Fibroblast of lung (primary cell): ENCODE data around the gene ANKRD6. TPM values are rescaled to one million over a fixed set of nuclear protein-coding genes. Genes with fewer than 3 reads are reported as not detected.

Source experiments
- DNase-seq, 2 donors: peaks; one replicate each; pipeline versions ENCODE4 v3.0.0 to v3.0.0-alpha.2; 2010; ENCODE audit warnings: low read depth in 2 of 2
- H2AFZ ChIP-seq: 2 replicates; pipeline ENCODE4 v1.5.1; 2012; ENCODE audit warnings: low read length, control low read depth, inconsistent platforms
- H3K27ac ChIP-seq: 2 replicates; pipeline ENCODE4 v1.5.1; 2011; ENCODE audit warnings: low read length, control low read depth; ENCODE audit not compliant: insufficient read depth
- H3K27me3 ChIP-seq: 2 replicates; pipeline ENCODE4 v1.5.1; 2011; ENCODE audit warnings: mild to moderate bottlenecking, low read length; ENCODE audit not compliant: control insufficient read depth, insufficient read depth
- H3K36me3 ChIP-seq: 2 replicates; pipeline ENCODE4 v1.5.1; 2011; ENCODE audit warnings: low read length; ENCODE audit not compliant: control insufficient read depth, insufficient read depth
- H3K4me1 ChIP-seq: 2 replicates; pipeline ENCODE4 v1.5.1; 2011; ENCODE audit warnings: low read length; ENCODE audit not compliant: control insufficient read depth, insufficient read depth; ENCODE audit errors: extremely low read depth
- H3K4me2 ChIP-seq: 2 replicates; pipeline ENCODE4 v1.5.1; 2011; ENCODE audit warnings: low read length, control low read depth; ENCODE audit not compliant: insufficient read depth; ENCODE audit errors: extremely low read depth
- H3K4me3 ChIP-seq, 4 experiments: fragments of 200-600 bp in 1 of 4; sonication (generic) in 1 of 4; replicated peaks in 1 of 4; 2 replicates each; pipeline ENCODE4 v1.5.1; 2011 to 2016; ENCODE audit warnings: low read length in 4 of 4, low read depth in 3 of 4, mild to moderate bottlenecking in 3 of 4, control low read depth in 2 of 4, inconsistent platforms in 1 of 4, mixed read lengths in 1 of 4; ENCODE audit not compliant: insufficient read depth in 1 of 4; ENCODE audit errors: control extremely low read depth in 1 of 4
- H3K79me2 ChIP-seq: 2 replicates; pipeline ENCODE4 v1.5.1; 2012; ENCODE audit warnings: mild to moderate bottlenecking, low read length, inconsistent platforms; ENCODE audit not compliant: control insufficient read depth, insufficient read depth
- H3K9ac ChIP-seq: 2 replicates; pipeline ENCODE4 v1.5.1; 2011; ENCODE audit warnings: mild to moderate bottlenecking, low read length, control low read depth; ENCODE audit not compliant: insufficient read depth
- H3K9me3 ChIP-seq: 2 replicates; pipeline ENCODE4 v1.5.1; 2012; ENCODE audit warnings: low read depth, low read length; ENCODE audit not compliant: control insufficient read depth, insufficient read depth
- H4K20me1 ChIP-seq: 2 replicates; pipeline ENCODE4 v1.5.1; 2011; ENCODE audit warnings: low read length; ENCODE audit not compliant: control insufficient read depth, insufficient read depth; ENCODE audit errors: extremely low read depth
- EZH2 ChIP-seq: IDR thresholded peaks from 2 replicates; pipeline ENCODE4 v1.5.1; 2012; ENCODE audit warnings: low read length, control low read depth, mild to moderate bottlenecking; ENCODE audit errors: missing control alignments
- polyA plus RNA-seq, 2 donors: library from polyadenylated mRNA; depleted of rRNA in 1 of 2; stranded (reverse) in 1 of 2; unstranded in 1 of 2; fragments of >200 nt; gene quantifications; 2 replicates each; pipeline ENCODE4 v1.2.1, GENCODE V29; 2011 to 2012; ENCODE audit warnings: missing spikeins in 1 of 2
- total RNA-seq: library from RNA; depleted of rRNA; stranded (reverse); fragments of >200 nt; gene quantifications from 2 replicates; pipeline ENCODE4 v1.2.1, GENCODE V29; 2014
- TF ChIP-seq, protein P1 (sequence below), 2 donors: IDR thresholded peaks in 1 of 2; conservative IDR thresholded peaks in 1 of 2; 1 replicate in 1 of 2; 2 replicates in 1 of 2; pipeline ENCODE4 v1.5.1; 2011 to 2012; ENCODE audit warnings: low read length in 2 of 2, control low read depth in 1 of 2, inconsistent platforms in 1 of 2, low read depth in 1 of 2, mild to moderate bottlenecking in 1 of 2

Gene ANKRD6
- total and polyA plus RNA-seq, 2 donors (not counting 1 experiment from before 2014, with no cell fraction given) = 0.39 to 2.3 TPM

DNA sequence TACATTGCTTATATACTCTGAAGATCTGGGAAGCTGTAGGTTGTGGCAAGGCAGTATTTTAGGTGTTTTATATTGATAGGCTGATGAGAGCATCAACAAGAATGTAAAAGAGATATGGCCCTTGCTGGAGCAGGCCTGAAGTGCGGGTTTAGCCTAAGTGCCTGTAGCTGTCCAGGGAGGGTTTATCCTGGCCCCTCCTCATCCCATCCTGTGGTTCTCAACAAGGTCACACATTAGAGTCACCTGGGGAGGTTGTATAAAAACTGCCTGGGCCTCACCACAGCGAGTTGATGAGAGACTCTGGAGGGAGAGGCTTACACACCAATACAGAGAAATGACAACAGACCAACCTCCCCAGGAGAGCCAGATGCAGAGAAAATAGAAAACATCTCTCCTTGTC is 157.2 kb downstream of the ANKRD6 start:
- Histone ChIP-seq H3K79me2 (no peaks in the 10 kb centered on the region), H3K27ac (no peak overlapping the region), H3K9me3 (no peaks in the 10 kb centered on the region), H4K20me1 (no peaks in the 10 kb centered on the region), H3K4me1 (no peaks in the 10 kb centered on the region), H3K4me3 (no peak overlapping the region), H3K4me2 (no peak overlapping the region), H3K9ac (no peak overlapping the region), H3K27me3 (no peaks in the 10 kb centered on the region), H3K36me3 (no peaks in the 10 kb centered on the region), H2AFZ (no peak overlapping the region)
- TF ChIP-seq, protein P1, sequence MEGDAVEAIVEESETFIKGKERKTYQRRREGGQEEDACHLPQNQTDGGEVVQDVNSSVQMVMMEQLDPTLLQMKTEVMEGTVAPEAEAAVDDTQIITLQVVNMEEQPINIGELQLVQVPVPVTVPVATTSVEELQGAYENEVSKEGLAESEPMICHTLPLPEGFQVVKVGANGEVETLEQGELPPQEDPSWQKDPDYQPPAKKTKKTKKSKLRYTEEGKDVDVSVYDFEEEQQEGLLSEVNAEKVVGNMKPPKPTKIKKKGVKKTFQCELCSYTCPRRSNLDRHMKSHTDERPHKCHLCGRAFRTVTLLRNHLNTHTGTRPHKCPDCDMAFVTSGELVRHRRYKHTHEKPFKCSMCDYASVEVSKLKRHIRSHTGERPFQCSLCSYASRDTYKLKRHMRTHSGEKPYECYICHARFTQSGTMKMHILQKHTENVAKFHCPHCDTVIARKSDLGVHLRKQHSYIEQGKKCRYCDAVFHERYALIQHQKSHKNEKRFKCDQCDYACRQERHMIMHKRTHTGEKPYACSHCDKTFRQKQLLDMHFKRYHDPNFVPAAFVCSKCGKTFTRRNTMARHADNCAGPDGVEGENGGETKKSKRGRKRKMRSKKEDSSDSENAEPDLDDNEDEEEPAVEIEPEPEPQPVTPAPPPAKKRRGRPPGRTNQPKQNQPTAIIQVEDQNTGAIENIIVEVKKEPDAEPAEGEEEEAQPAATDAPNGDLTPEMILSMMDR (conservative IDR thresholded peaks at IDR 0.05 in 1 of 2, IDR thresholded peaks at IDR 0.05 in 1 of 2; ENCODE audit: low read depth in 1 of 2, low read length in 2 of 2) = no peak
- DNase-seq = no peak

DNA sequence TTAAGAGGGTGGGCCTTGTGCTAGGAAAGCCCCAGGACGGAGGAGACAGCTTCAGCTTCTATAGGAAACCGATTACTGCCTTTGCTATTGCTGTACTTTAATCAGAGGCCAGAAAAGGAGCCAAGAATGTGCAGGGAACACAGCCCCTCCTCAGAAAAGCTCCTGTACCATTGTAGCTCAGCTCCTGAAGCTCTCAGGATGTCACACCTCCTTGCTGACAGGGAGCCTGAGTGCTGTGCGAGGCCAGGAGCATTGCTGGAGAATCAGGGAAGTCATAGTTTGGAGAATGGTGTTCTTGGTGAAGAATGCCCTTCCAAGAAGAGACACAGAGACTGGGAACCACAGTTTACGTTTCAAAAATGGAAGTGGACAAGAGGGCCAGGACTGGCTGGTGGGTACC is 158.8 kb downstream of the ANKRD6 start:
- no peaks in the 10 kb centered on the region for H3K9me3 ChIP-seq
- TF ChIP-seq, protein P1 (conservative IDR thresholded peaks at IDR 0.05 in 1 of 2, IDR thresholded peaks at IDR 0.05 in 1 of 2; ENCODE audit: low read depth in 1 of 2, low read length in 2 of 2) = no peak
- TF ChIP-seq EZH2 = no peak
- H3K27ac ChIP-seq = no peak overlapping the region
- H3K4me2 ChIP-seq = no peak overlapping the region
- H3K36me3 ChIP-seq = no peaks in the 10 kb centered on the region
- no peak overlapping the region for H3K4me3 ChIP-seq
- H2AFZ ChIP-seq = no peak overlapping the region
- DNase-seq = no peak
- H3K27me3 ChIP-seq = no peaks in the 10 kb centered on the region
- no peaks in the 10 kb centered on the region for H3K4me1 ChIP-seq
- H4K20me1 ChIP-seq = no peaks in the 10 kb centered on the region
- no peak overlapping the region for H3K9ac ChIP-seq
- no peaks in the 10 kb centered on the region for H3K79me2 ChIP-seq

- H3K27me3 ChIP-seq = no peaks in the 10 kb centered on the region
- no peak for DNase-seq
- H3K27ac ChIP-seq = no peak overlapping the region
- H3K79me2 ChIP-seq = no peaks in the 10 kb centered on the region
- no peaks in the 10 kb centered on the region for H3K36me3 ChIP-seq
- H2AFZ ChIP-seq = no peak overlapping the region
- H3K4me2 ChIP-seq = no peak overlapping the region
- no peak overlapping the region for H3K9ac ChIP-seq
- no peak overlapping the region for H3K4me3 ChIP-seq
- no peaks in the 10 kb centered on the region for H3K4me1 ChIP-seq
- no peaks in the 10 kb centered on the region for H4K20me1 ChIP-seq
- H3K9me3 ChIP-seq = no peaks in the 10 kb centered on the region
- TF ChIP-seq, protein P1 (conservative IDR thresholded peaks at IDR 0.05 in 1 of 2, IDR thresholded peaks at IDR 0.05 in 1 of 2; ENCODE audit: low read depth in 1 of 2, low read length in 2 of 2) = no peak
- TF ChIP-seq EZH2 = no peak
Observed at GRCh38 chr6:89596056-89596455, 163.1 kb downstream of the ANKRD6 start.
